Measurements from ENCODE around the gene GUCA1C.
A peak's percentile ranks its signal among the peaks of the same experiment; 100 is the strongest.

The GUCA1C gene

GRCh38 chr3:108882762-108883161, 70.9 kb downstream of the GUCA1C start:
- Mint-ChIP-seq H3K27ac (no peak overlapping the region), H3K4me1 (ENCODE audit: low read depth) (peaks cover 16% of the 10 kb centered on the region), H3K27me3 (no peaks in the 10 kb centered on the region), H3K36me3 (ENCODE audit: low read depth) (no peaks in the 10 kb centered on the region), H3K4me3 (no peak overlapping the region), H3K9me3 (no peaks in the 10 kb centered on the region)
- no peak for DNase-seq

- DNase-seq, result no peak
- Mint-ChIP-seq H3K4me1 (ENCODE audit: low read depth) (peaks cover 26% of the 10 kb centered on the region), H3K9me3 (no peaks in the 10 kb centered on the region), H3K4me3 (no peak overlapping the region), H3K36me3 (ENCODE audit: low read depth) (no peaks in the 10 kb centered on the region), H3K27me3 (no peaks in the 10 kb centered on the region), H3K27ac (no peak overlapping the region)
These were observed 73.8 kb downstream of the GUCA1C start for GRCh38 chr3:108879915-108880314.

GRCh38 chr3:108877901-108878300, 75.8 kb downstream of the GUCA1C start:
- no peak for DNase-seq
- Mint-ChIP-seq H3K36me3 (ENCODE audit: low read depth) (peaks cover 2% of the 10 kb centered on the region), H3K9me3 (no peaks in the 10 kb centered on the region), H3K4me1 (ENCODE audit: low read depth) (peaks cover 17% of the 10 kb centered on the region), H3K27me3 (no peaks in the 10 kb centered on the region), H3K4me3 (no peak overlapping the region), H3K27ac (no peak overlapping the region)

GRCh38 chr3:108863799-108864135, 89.9 kb downstream of the GUCA1C start:
- no peak for DNase-seq
- Mint-ChIP-seq H3K9me3 (peaks cover 6% of the 10 kb centered on the region), H3K27me3 (no peaks in the 10 kb centered on the region), H3K36me3 (ENCODE audit: low read depth) (peaks cover 31% of the 10 kb centered on the region), H3K4me3 (no peak overlapping the region), H3K4me1 (ENCODE audit: low read depth) (peaks cover 33% of the 10 kb centered on the region), H3K27ac (peak overlapping the region; percentile 99)

- Mint-ChIP-seq H3K27me3 (no peaks in the 10 kb centered on the region), H3K4me3 (peak overlapping the region; percentile 60), H3K4me1 (ENCODE audit: low read depth) (peaks cover 37% of the 10 kb centered on the region), H3K36me3 (ENCODE audit: low read depth) (peaks cover 38% of the 10 kb centered on the region), H3K9me3 (peaks cover 6% of the 10 kb centered on the region), H3K27ac (peak overlapping the region; percentile 99)
- DNase-seq, result peak; percentile 51
These were observed 90.5 kb downstream of the GUCA1C start for GRCh38 chr3:108862865-108863798.

GRCh38 chr3:108861401-108861800, 92.3 kb downstream of the GUCA1C start:
- no peak overlapping the region for H3K4me3 Mint-ChIP-seq
- no peak overlapping the region for H3K27ac Mint-ChIP-seq
- H3K36me3 Mint-ChIP-seq (ENCODE audit: low read depth), result peaks cover 48% of the 10 kb centered on the region
- H3K4me1 Mint-ChIP-seq (ENCODE audit: low read depth), result peaks cover 41% of the 10 kb centered on the region
- no peak for DNase-seq
- peaks cover 6% of the 10 kb centered on the region for H3K9me3 Mint-ChIP-seq
- H3K27me3 Mint-ChIP-seq, result no peaks in the 10 kb centered on the region

Data from activated T-cell treated with anti-CD3 and anti-CD28 coated beads, Interleukin-2, amount 50 U/mL, for 24 hours (primary cell).